HepG2 (cell line): ENCODE results near the gene CFI. TPM values are rescaled to one million over a fixed set of nuclear protein-coding genes. Genes with fewer than 3 reads are reported as not detected.
A peak's percentile ranks its signal among the peaks of the same experiment; 100 is the strongest.

Source experiments
- AGO1 ChIP-seq: fragments of 200-400 bp; formaldehyde crosslinking; IDR thresholded peaks from 2 replicates; pipeline ENCODE4 v1.6.1; 2017; ENCODE audit warnings: mild to moderate bottlenecking, low read depth, low read length, moderate library complexity; ENCODE audit not compliant: poor library complexity, severe bottlenecking
- BORCS8-MEF2B ChIP-seq: sonication (generic); formaldehyde crosslinking; IDR thresholded peaks from 2 replicates; pipeline ENCODE4 v1.8.0; 2022; ENCODE audit warnings: mild to moderate bottlenecking, missing genetic modification reagents
- FOXC1 ChIP-seq: sonication (generic); formaldehyde crosslinking; IDR thresholded peaks from 2 replicates; pipeline ENCODE4 v1.8.0; 2022; ENCODE audit warnings: mild to moderate bottlenecking, missing genetic modification reagents, borderline replicate concordance
- PHF8 ChIP-seq: sonication (generic); formaldehyde crosslinking; IDR thresholded peaks from 2 replicates; pipeline ENCODE4 v1.5.0; 2020; ENCODE audit warnings: missing genetic modification reagents
- RAD21 ChIP-seq: fragments of 450-650 bp; formaldehyde crosslinking; IDR thresholded peaks from 2 replicates; pipeline ENCODE4 v1.5.0; 2020; ENCODE audit warnings: mild to moderate bottlenecking
- SIN3B ChIP-seq: fragments of 150-350 bp; IDR thresholded peaks from 2 replicates; pipeline ENCODE4 v1.6.1; 2014; ENCODE audit warnings: low read length
- SSRP1 ChIP-seq: IDR thresholded peaks from 2 replicates; pipeline ENCODE4 v1.6.1; 2016; ENCODE audit warnings: control low read depth
- ZC3H4 ChIP-seq: sonication (generic); formaldehyde crosslinking; IDR thresholded peaks from 2 replicates; pipeline ENCODE4 v1.4.0; 2020; ENCODE audit warnings: missing genetic modification reagents, borderline replicate concordance
- ZFY ChIP-seq: sonication (generic); formaldehyde crosslinking; IDR thresholded peaks from 2 replicates; pipeline ENCODE4 v1.4.0; 2020; ENCODE audit warnings: missing genetic modification reagents
- ZNF354B ChIP-seq: sonication (generic); formaldehyde crosslinking; IDR thresholded peaks from 2 replicates; pipeline ENCODE4 v1.8.0; 2022; ENCODE audit warnings: mild to moderate bottlenecking, missing genetic modification reagents
- polyA plus RNA-seq, 8 experiments: library from polyadenylated mRNA; depleted of rRNA in 3 of 8; stranded (reverse) in 7 of 8; unstranded in 1 of 8; fragments of >200 nt; fragmentation: Illumina TruSeq in 4 of 8; extraction: Trizol in 4 of 8; gene quantifications; 2 replicates each; pipeline versions ENCODE4 v1.2.1 to v1.2.3, GENCODE V29; 2011 to 2016; ENCODE audit warnings: low read depth in 4 of 8, missing spikeins in 1 of 8, mixed read lengths in 1 of 8; ENCODE audit not compliant: insufficient read depth in 1 of 8
- total RNA-seq, 5 experiments: library from RNA; depleted of rRNA; stranded (reverse); fragments of >200 nt; fragmentation: Illumina TruSeq; extraction: Trizol; gene quantifications; 2 replicates each; pipeline ENCODE4 v1.2.3, GENCODE V29; 2016; ENCODE audit warnings: low read depth in 1 of 5
- TF ChIP-seq, protein P1 (sequence below): sonication (generic); formaldehyde crosslinking; IDR thresholded peaks from 2 replicates; pipeline ENCODE4 v1.5.0; 2020; ENCODE audit warnings: mild to moderate bottlenecking, missing genetic modification reagents, moderate library complexity
- TF ChIP-seq, protein P2 (sequence below): sonication (generic); formaldehyde crosslinking; conservative IDR thresholded peaks from 2 replicates; pipeline ENCODE4 v1.4.0; 2020; ENCODE audit warnings: missing genetic modification reagents
- TF ChIP-seq, protein P3 (sequence below): sonication (generic); formaldehyde crosslinking; IDR thresholded peaks from 2 replicates; pipeline ENCODE4 v1.5.0; 2020; ENCODE audit warnings: mild to moderate bottlenecking, missing genetic modification reagents, borderline replicate concordance
- TF ChIP-seq, protein P4 (sequence below): IDR thresholded peaks from 2 replicates; pipeline ENCODE4 v1.6.1; 2016; ENCODE audit warnings: missing genetic modification reagents, missing compliant biosample characterization
- TF ChIP-seq, protein P5 (sequence below): sonication (generic); formaldehyde crosslinking; IDR thresholded peaks from 2 replicates; pipeline ENCODE4 v1.8.1; 2023; ENCODE audit warnings: mild to moderate bottlenecking, moderate library complexity, missing genetic modification reagents

Gene CFI
- total and polyA plus RNA-seq, 2 of the 13 experiments (the other 11 are each of a cell fraction or from before 2014, with no cell fraction given): 284 to 337 TPM

DNA sequence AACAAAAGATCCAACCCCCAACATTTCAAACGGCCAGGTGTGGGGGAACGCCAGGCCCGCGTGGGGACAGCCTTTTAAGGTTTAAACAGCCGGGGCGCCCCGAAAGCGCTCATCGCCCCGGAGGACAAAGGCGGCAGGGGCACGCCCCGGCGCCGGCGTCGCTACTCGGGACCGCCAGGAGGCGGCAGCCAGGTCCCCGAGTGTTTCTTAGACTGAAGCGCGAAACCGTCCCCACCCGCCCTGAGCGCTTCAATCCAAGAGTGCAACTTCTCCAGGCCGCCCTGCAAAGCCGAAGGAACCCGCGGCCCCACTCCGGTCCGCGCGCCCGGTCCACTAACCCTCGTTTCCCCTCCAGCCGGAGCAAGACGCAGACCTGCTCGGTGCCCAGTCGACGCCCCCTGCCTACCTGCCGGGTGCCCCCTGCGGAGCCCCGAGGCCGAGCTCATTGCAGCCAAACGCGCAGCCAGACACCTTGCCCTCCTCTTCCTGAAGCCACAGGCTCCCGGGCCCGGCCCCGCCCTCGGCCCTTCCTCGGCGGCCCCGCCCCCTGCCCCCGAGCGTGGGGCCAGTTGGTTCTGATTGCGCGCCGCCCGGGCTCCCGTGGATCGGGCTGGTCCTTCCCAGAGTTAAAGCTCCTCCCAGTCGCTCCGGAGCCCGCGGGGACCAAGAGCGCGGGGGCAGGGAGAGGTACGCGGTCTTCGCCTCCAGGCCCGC is 98.7 kb downstream of the CFI start, which contains the start of gene CASP6 (continued):
- TF ChIP-seq, protein P1, sequence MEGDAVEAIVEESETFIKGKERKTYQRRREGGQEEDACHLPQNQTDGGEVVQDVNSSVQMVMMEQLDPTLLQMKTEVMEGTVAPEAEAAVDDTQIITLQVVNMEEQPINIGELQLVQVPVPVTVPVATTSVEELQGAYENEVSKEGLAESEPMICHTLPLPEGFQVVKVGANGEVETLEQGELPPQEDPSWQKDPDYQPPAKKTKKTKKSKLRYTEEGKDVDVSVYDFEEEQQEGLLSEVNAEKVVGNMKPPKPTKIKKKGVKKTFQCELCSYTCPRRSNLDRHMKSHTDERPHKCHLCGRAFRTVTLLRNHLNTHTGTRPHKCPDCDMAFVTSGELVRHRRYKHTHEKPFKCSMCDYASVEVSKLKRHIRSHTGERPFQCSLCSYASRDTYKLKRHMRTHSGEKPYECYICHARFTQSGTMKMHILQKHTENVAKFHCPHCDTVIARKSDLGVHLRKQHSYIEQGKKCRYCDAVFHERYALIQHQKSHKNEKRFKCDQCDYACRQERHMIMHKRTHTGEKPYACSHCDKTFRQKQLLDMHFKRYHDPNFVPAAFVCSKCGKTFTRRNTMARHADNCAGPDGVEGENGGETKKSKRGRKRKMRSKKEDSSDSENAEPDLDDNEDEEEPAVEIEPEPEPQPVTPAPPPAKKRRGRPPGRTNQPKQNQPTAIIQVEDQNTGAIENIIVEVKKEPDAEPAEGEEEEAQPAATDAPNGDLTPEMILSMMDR (CRISPR knock-in tag): peak; percentile 49
- TF ChIP-seq SSRP1 (CRISPR knock-in tag) (no peak), ZC3H4 (CRISPR knock-in tag) (no peak), AGO1 (peak; percentile 63), BORCS8-MEF2B (no peak), SIN3B (no peak), RAD21 (CRISPR knock-in tag) (0 out of 2 replicates have a peak, but pooled peaks have one; percentile 28), ZNF354B (CRISPR knock-in tag) (no peak), PHF8 (peak; percentile 67), ZFY (peak; percentile 67), FOXC1 (CRISPR knock-in tag) (no peak)
- TF ChIP-seq, protein P2, sequence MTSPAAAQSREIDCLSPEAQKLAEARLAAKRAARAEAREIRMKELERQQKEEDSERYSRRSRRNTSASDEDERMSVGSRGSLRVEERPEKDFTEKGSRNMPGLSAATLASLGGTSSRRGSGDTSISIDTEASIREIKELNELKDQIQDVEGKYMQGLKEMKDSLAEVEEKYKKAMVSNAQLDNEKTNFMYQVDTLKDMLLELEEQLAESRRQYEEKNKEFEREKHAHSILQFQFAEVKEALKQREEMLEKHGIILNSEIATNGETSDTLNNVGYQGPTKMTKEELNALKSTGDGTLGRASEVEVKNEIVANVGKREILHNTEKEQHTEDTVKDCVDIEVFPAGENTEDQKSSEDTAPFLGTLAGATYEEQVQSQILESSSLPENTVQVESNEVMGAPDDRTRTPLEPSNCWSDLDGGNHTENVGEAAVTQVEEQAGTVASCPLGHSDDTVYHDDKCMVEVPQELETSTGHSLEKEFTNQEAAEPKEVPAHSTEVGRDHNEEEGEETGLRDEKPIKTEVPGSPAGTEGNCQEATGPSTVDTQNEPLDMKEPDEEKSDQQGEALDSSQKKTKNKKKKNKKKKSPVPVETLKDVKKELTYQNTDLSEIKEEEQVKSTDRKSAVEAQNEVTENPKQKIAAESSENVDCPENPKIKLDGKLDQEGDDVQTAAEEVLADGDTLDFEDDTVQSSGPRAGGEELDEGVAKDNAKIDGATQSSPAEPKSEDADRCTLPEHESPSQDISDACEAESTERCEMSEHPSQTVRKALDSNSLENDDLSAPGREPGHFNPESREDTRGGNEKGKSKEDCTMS (CRISPR knock-in tag): no peak
- TF ChIP-seq, protein P3, sequence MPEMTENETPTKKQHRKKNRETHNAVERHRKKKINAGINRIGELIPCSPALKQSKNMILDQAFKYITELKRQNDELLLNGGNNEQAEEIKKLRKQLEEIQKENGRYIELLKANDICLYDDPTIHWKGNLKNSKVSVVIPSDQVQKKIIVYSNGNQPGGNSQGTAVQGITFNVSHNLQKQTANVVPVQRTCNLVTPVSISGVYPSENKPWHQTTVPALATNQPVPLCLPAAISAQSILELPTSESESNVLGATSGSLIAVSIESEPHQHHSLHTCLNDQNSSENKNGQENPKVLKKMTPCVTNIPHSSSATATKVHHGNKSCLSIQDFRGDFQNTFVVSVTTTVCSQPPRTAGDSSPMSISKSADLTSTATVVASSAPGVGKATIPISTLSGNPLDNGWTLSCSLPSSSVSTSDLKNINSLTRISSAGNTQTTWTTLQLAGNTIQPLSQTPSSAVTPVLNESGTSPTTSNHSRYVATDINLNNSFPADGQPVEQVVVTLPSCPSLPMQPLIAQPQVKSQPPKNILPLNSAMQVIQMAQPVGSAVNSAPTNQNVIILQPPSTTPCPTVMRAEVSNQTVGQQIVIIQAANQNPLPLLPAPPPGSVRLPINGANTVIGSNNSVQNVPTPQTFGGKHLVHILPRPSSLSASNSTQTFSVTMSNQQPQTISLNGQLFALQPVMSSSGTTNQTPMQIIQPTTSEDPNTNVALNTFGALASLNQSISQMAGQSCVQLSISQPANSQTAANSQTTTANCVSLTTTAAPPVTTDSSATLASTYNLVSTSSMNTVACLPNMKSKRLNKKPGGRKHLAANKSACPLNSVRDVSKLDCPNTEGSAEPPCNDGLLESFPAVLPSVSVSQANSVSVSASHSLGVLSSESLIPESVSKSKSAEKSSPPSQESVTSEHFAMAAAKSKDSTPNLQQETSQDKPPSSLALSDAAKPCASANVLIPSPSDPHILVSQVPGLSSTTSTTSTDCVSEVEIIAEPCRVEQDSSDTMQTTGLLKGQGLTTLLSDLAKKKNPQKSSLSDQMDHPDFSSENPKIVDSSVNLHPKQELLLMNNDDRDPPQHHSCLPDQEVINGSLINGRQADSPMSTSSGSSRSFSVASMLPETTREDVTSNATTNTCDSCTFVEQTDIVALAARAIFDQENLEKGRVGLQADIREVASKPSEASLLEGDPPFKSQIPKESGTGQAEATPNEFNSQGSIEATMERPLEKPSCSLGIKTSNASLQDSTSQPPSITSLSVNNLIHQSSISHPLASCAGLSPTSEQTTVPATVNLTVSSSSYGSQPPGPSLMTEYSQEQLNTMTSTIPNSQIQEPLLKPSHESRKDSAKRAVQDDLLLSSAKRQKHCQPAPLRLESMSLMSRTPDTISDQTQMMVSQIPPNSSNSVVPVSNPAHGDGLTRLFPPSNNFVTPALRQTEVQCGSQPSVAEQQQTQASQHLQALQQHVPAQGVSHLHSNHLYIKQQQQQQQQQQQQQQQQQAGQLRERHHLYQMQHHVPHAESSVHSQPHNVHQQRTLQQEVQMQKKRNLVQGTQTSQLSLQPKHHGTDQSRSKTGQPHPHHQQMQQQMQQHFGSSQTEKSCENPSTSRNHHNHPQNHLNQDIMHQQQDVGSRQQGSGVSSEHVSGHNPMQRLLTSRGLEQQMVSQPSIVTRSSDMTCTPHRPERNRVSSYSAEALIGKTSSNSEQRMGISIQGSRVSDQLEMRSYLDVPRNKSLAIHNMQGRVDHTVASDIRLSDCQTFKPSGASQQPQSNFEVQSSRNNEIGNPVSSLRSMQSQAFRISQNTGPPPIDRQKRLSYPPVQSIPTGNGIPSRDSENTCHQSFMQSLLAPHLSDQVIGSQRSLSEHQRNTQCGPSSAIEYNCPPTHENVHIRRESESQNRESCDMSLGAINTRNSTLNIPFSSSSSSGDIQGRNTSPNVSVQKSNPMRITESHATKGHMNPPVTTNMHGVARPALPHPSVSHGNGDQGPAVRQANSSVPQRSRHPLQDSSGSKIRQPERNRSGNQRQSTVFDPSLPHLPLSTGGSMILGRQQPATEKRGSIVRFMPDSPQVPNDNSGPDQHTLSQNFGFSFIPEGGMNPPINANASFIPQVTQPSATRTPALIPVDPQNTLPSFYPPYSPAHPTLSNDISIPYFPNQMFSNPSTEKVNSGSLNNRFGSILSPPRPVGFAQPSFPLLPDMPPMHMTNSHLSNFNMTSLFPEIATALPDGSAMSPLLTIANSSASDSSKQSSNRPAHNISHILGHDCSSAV: no peak
- TF ChIP-seq, protein P4, sequence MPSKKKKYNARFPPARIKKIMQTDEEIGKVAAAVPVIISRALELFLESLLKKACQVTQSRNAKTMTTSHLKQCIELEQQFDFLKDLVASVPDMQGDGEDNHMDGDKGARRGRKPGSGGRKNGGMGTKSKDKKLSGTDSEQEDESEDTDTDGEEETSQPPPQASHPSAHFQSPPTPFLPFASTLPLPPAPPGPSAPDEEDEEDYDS (CRISPR knock-in tag): 0 out of 2 replicates have a peak, but pooled peaks have one; percentile 21
- TF ChIP-seq, protein P5, sequence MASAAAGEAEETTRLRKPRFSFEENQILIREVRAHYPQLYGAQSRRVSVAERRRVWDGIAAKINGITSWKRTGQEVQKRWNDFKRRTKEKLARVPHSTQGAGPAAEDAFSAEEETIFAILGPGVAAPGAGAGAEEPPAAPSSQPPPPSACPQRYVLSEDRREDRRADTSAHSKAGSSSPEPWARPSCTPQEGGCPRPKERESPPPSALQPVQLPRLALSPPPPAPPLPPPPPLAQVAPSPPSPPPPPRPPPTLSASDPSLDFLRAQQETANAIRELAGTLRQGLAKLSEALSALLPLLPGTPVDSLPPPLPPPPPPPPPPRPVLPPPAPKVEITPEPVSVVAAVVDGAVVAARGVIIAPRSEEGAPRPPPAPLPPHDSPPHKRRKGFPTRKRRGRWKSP (CRISPR knock-in tag): peak; percentile 35; the same call in 1 of the 2 replicates
